RWPE1 (cell line): ENCODE data around the gene LSS.
A peak's percentile ranks its signal among the peaks of the same experiment; 100 is the strongest.

Experiments
- CTCF ChIA-PET: fragments of 350-600 bp; sonication (Branson Sonifier 250); formaldehyde crosslinking; extraction: SDS; loops from one replicate; lab custom pipeline; 2021; lab: Yijun Ruan, JAX
- POLR2A ChIA-PET: fragments of 400-600 bp; formaldehyde crosslinking; extraction: SDS; loops from one replicate; lab custom pipeline; 2020; ENCODE audit warnings: antibody characterized with exemption; ENCODE audit not compliant: low non-redundant PET; lab: Yijun Ruan, JAX
- DNase-seq: peaks from one replicate; pipeline ENCODE4 v3.0.0; 2012; ENCODE audit warnings: low spot score
- H3K27ac ChIP-seq: fragments of 450-650 bp; 2 replicates; pipeline ENCODE4 v1.5.1; 2017
- CTCF ChIP-seq: fragments of 450-650 bp; conservative IDR thresholded peaks from 2 replicates; pipeline ENCODE4 v1.5.1; 2017; ENCODE audit warnings: low read depth, mild to moderate bottlenecking

The LSS gene

DNA sequence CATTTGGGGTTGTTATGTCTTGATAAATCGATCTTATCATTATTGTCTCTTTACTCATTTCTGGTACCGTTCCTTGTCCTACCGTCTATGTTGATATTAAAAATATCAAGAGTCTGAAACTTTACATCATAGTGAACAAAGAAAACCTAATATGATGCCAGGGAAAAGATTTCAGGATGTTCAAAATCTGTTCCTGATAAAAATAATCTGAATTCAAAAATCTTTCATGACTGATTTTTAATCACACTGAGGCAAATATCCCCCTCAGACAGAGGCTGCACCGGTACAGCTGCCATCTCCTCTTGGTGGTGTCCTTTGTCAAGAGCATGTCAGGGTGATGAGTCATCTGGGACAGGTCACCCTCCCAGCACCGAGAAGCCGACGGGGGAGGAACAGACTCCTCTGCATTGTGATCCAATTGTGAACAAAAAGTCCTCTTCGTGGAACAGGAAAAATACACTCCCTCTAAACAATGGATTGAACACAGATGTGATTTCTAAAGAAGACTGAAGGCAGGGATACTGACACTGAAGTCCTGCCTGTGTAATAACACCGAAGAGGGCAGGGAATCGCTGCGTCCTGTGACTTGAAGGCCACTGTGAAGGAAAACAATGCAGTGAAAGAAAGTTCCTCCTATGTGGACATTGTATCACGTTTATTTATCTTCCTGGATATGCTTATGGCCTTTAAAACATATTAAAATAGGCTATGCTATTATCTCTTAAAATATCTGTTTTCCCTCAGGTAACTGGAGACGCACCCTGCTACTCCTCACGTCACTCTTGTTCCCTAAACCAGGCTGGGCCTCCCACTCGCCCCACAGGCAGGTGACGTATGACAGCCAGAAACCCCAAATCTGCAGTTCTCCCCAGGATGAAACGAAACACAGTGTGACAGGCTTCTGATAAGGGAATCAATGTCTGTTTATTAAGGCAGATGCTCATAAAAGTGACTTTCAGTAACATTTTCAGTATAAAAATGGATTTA, 40.1 kb downstream of the LSS start:
- peak; percentile 35 for DNase-seq
- ChIA-PET CTCF (no interaction called here), POLR2A (no interaction called here)

GRCh38 chr21:46187814-46188213, 40.8 kb downstream of the LSS start:
- DNase-seq, result no peak
- CTCF ChIA-PET, result no interaction called here
- no peak overlapping the region for H3K27ac ChIP-seq
- POLR2A ChIA-PET, result no interaction called here
- TF ChIP-seq CTCF, result no peak

More for the DNA sequence above, 40.1 kb downstream of the LSS start:
- TF ChIP-seq CTCF, result no peak
- H3K27ac ChIP-seq, result peak overlapping the region; percentile 66

DNA sequence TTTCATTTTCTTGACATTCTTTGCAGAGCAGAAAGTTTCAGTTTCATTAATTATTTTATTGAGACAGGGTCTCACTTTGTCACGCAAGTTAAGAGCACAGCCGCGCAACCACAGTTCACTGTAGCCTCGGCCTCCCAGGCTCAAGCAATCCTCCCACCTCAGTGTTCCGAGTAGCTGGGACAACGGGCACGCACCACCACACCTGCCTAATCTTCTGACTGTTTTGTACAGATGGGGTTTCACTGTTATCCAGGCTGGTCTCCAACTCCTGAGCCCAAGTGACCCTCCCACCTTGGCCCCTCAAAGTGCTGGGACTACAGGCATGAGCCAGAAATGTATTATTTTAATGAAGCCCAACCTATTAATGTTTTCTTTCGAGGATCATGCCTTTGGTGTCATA, 41.3 kb downstream of the LSS start:
- DNase-seq, result no peak
- peak overlapping the region; percentile 38 for H3K27ac ChIP-seq
- no peak for TF ChIP-seq CTCF
- POLR2A ChIA-PET, result no interaction called here
- CTCF ChIA-PET, result interaction anchor here (0.6 kb wide), 1 partner anchor 632 kb away, joined by 4 read pairs; no protein-coding TSS in a partner anchor

DNA sequence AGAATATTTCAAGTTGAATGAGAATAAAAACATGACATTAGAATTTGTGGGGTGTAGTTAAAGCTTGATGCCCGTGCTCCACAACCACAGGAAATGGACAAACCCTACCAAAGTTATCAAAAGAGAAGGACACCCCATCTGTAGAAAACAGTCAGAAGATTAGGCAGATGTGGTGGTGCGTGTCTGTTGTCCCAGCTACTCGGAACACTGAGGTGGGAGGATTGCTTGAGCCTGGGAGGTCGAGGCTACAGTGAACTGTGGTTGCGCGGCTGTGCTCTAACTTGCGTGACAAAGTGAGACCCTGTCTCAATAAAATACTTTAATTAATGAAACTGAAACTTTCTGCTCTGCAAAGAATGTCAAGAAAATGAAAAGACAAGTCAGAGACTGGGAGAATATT, 42.9 kb downstream of the LSS start:
- H3K27ac ChIP-seq, result peak overlapping the region; percentile 38
- no peak for TF ChIP-seq CTCF
- POLR2A ChIA-PET, result no interaction called here
- CTCF ChIA-PET, result no interaction called here
- no peak for DNase-seq

GRCh38 chr21:46184625-46185555, 43.7 kb downstream of the LSS start:
- CTCF ChIA-PET, result no interaction called here
- DNase-seq, result peak; percentile 65
- peak overlapping the region; percentile 88 for H3K27ac ChIP-seq
- TF ChIP-seq CTCF, result no peak
- POLR2A ChIA-PET, result no interaction called here
